HepG2 (cell line): ENCODE data around the gene MZF1. TPM values are rescaled to one million over a fixed set of nuclear protein-coding genes. Genes with fewer than 3 reads are reported as not detected.

Source experiments
- ASH2L ChIP-seq: fragments of 300-600, 200-600 bp; sonication (generic); IDR thresholded peaks from 2 replicates; pipeline ENCODE4 v1.7.0; 2017; ENCODE audit warnings: low read depth, mild to moderate bottlenecking, moderate library complexity, mixed read lengths, low read length; ENCODE audit not compliant: insufficient read length
- ATF7-NPFF ChIP-seq: sonication (generic); formaldehyde crosslinking; IDR thresholded peaks from 2 replicates; pipeline ENCODE4 v1.8.1; 2023; ENCODE audit warnings: mild to moderate bottlenecking, low read depth, missing genetic modification reagents, moderate library complexity
- CREB3 ChIP-seq: sonication (generic); formaldehyde crosslinking; IDR thresholded peaks from 2 replicates; pipeline ENCODE4 v1.5.0; 2020; ENCODE audit warnings: missing genetic modification reagents
- CTCF ChIP-seq: sonication (generic); formaldehyde crosslinking; IDR thresholded peaks from 2 replicates; pipeline ENCODE4 v1.5.0; 2020; ENCODE audit warnings: mild to moderate bottlenecking, missing genetic modification reagents, moderate library complexity
- GZF1 ChIP-seq: sonication (generic); formaldehyde crosslinking; IDR thresholded peaks from 2 replicates; pipeline ENCODE4 v1.5.1; 2020; ENCODE audit warnings: mild to moderate bottlenecking, missing genetic modification reagents
- MAFG ChIP-seq: sonication (generic); formaldehyde crosslinking; IDR thresholded peaks from 2 replicates; pipeline ENCODE4 v1.5.1; 2020; ENCODE audit warnings: mild to moderate bottlenecking, missing genetic modification reagents
- NKX3-1 ChIP-seq: sonication (generic); formaldehyde crosslinking; IDR thresholded peaks from 2 replicates; pipeline ENCODE4 v1.5.0; 2020; ENCODE audit warnings: missing genetic modification reagents
- ONECUT2 ChIP-seq: sonication (generic); formaldehyde crosslinking; IDR thresholded peaks from 2 replicates; pipeline ENCODE4 v1.4.0; 2020; ENCODE audit warnings: missing genetic modification reagents
- ZFP90 ChIP-seq: sonication (generic); formaldehyde crosslinking; IDR thresholded peaks from 2 replicates; pipeline ENCODE4 v1.8.0; 2022; ENCODE audit warnings: missing genetic modification reagents, mild to moderate bottlenecking, inconsistent platforms, borderline replicate concordance
- ZGPAT ChIP-seq: IDR thresholded peaks from 2 replicates; pipeline ENCODE4 v1.6.1; 2016; ENCODE audit warnings: mild to moderate bottlenecking
- ZHX2 ChIP-seq, 2 experiments: sonication (generic) in 1 of 2; formaldehyde crosslinking in 1 of 2; IDR thresholded peaks; 2 replicates each; pipeline versions ENCODE4 v1.6.1 to v1.9.0; 2014 to 2022; ENCODE audit warnings: antibody characterized with exemption in 1 of 2, borderline replicate concordance in 1 of 2, inconsistent platforms in 1 of 2, low read depth in 1 of 2, missing genetic modification reagents in 1 of 2
- ZNF337 ChIP-seq: sonication (generic); formaldehyde crosslinking; IDR thresholded peaks from 2 replicates; pipeline ENCODE4 v1.5.1; 2020; ENCODE audit warnings: missing genetic modification reagents, low read depth, mild to moderate bottlenecking, borderline replicate concordance
- ZNF430 ChIP-seq: sonication (generic); formaldehyde crosslinking; IDR thresholded peaks from 2 replicates; pipeline ENCODE4 v1.9.0; 2021; ENCODE audit warnings: mild to moderate bottlenecking, missing genetic modification reagents
- ZNF550 ChIP-seq: sonication (generic); formaldehyde crosslinking; IDR thresholded peaks from 2 replicates; pipeline ENCODE4 v1.4.0; 2020; ENCODE audit warnings: mild to moderate bottlenecking, missing genetic modification reagents, borderline replicate concordance
- polyA plus RNA-seq, 8 experiments: library from polyadenylated mRNA; depleted of rRNA in 3 of 8; stranded (reverse) in 7 of 8; unstranded in 1 of 8; fragments of >200 nt; fragmentation: Illumina TruSeq in 4 of 8; extraction: Trizol in 4 of 8; gene quantifications; 2 replicates each; pipeline versions ENCODE4 v1.2.1 to v1.2.3, GENCODE V29; 2011 to 2016; ENCODE audit warnings: low read depth in 4 of 8, missing spikeins in 1 of 8, mixed read lengths in 1 of 8; ENCODE audit not compliant: insufficient read depth in 1 of 8
- total RNA-seq, 5 experiments: library from RNA; depleted of rRNA; stranded (reverse); fragments of >200 nt; fragmentation: Illumina TruSeq; extraction: Trizol; gene quantifications; 2 replicates each; pipeline ENCODE4 v1.2.3, GENCODE V29; 2016; ENCODE audit warnings: low read depth in 1 of 5

The MZF1 gene
- total and polyA plus RNA-seq, 2 of the 13 experiments (the other 11 are each of a cell fraction or from before 2014, with no cell fraction given), result 3.1 to 8.1 TPM

GRCh38 chr19:58513694-58514563 lies 59.2 kb downstream of the MZF1 start (continued):
- TF ChIP-seq ZNF550 (CRISPR knock-in tag) (peak; percentile 89; the same call in 1 of the 2 replicates), ZGPAT (peak; percentile 71; the same call in 1 of the 2 replicates), ZHX2 (IDR thresholded peaks at IDR 0.05; ENCODE audit: low read depth) (0 out of 2 replicates have a peak, but pooled peaks have one; percentile 39), ZHX2 (CRISPR knock-in tag; IDR thresholded peaks at IDR 0.05; ENCODE audit: borderline replicate concordance) (no peak), MAFG (CRISPR knock-in tag) (peak; percentile 33; the same call in 1 of the 2 replicates), ZFP90 (peak; percentile 23; the same call in 1 of the 2 replicates), ZNF337 (CRISPR knock-in tag) (no peak), ASH2L (peak; percentile 53), CTCF (peak; percentile 96), NKX3-1 (no peak; the same call in 1 of the 2 replicates), ONECUT2 (CRISPR knock-in tag) (0 out of 2 replicates have a peak, but pooled peaks have one; percentile 19), ZNF430 (CRISPR knock-in tag) (peak; percentile 59; the same call in 1 of the 2 replicates), CREB3 (CRISPR knock-in tag) (peak; percentile 69; the same call in 1 of the 2 replicates), GZF1 (CRISPR knock-in tag) (no peak), ATF7-NPFF (CRISPR knock-in tag) (no peak)
